Measurements from ENCODE around the gene PRKD2. TPM values are rescaled to one million over a fixed set of nuclear protein-coding genes. Genes with fewer than 3 reads are reported as not detected.

PRKD2 gene
- total RNA-seq, 4 donors from 2014 or later: 15.2 to 33.6 (median 19.7) TPM

DNA sequence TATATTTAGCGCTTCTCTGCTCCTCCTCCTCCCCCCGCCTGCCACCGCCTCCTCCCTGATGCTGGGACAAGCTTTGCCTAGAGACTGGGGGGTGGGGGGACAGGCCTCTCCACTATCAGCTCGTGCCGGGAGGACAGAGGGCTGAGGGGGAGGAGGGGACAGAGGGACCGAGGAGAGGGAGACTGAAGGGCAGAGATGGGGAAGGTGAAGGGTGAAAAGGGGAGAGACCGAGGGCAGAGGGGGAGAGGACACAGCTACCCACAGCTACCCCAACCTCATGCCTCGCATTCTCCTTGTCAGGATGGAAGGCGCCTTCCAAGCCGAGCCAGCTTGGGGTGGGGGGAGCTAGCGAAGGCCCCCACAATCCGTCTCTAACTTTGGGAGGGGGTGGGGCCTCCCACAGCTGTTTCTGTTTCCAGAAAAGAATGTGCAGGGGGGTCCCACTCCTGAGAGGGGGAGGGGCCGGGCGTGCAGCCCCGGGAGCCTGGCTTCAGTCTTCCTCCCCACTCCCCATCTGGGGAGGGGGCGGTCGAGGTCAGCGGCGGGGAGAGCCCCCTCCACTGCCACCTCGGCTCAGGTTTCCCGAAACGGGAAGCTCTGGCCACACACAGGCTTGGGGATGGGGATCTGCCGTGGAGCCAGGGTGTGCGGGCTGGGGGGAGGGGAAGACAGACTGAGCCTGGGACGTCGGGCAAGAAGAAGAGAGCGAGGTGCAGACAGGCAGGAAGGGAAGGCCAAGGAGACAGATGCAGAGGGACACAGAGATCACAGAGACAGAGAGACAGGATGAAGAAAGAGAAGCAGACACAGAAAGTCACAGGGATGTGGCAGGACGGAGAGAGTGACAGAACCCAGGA is 57.5 kb downstream of the PRKD2 start:
- no peaks in the 10 kb centered on the region for H3K27me3 ChIP-seq
- no peaks in the 10 kb centered on the region for H3K36me3 ChIP-seq
- no peaks in the 10 kb centered on the region for H3K9me3 ChIP-seq
- 2 to 4% methylated on average over 4 to 7 of the region's 28 CpGs for WGBS, 2 donors (ENCODE audit: low coverage in 1 of 2)
- no peak for TF ChIP-seq POLR2A (IDR thresholded peaks at IDR 0.05)
- no peak for TF ChIP-seq EP300 (IDR thresholded peaks at IDR 0.05)
- TF ChIP-seq, protein P1, sequence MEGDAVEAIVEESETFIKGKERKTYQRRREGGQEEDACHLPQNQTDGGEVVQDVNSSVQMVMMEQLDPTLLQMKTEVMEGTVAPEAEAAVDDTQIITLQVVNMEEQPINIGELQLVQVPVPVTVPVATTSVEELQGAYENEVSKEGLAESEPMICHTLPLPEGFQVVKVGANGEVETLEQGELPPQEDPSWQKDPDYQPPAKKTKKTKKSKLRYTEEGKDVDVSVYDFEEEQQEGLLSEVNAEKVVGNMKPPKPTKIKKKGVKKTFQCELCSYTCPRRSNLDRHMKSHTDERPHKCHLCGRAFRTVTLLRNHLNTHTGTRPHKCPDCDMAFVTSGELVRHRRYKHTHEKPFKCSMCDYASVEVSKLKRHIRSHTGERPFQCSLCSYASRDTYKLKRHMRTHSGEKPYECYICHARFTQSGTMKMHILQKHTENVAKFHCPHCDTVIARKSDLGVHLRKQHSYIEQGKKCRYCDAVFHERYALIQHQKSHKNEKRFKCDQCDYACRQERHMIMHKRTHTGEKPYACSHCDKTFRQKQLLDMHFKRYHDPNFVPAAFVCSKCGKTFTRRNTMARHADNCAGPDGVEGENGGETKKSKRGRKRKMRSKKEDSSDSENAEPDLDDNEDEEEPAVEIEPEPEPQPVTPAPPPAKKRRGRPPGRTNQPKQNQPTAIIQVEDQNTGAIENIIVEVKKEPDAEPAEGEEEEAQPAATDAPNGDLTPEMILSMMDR (IDR thresholded peaks at IDR 0.05): no peak
- no peak for TF ChIP-seq POLR2AphosphoS5 (IDR thresholded peaks at IDR 0.05)
- H3K4me1 ChIP-seq: peaks cover 0 to 72% (median 31%) of the 10 kb centered on the region in 3 donors
- peak overlapping the region; percentile 44 to 95 (median 92) for H3K27ac ChIP-seq
- no peak for ATAC-seq
- H3K4me3 ChIP-seq: peak overlapping the region; percentile 36 to 61

DNA sequence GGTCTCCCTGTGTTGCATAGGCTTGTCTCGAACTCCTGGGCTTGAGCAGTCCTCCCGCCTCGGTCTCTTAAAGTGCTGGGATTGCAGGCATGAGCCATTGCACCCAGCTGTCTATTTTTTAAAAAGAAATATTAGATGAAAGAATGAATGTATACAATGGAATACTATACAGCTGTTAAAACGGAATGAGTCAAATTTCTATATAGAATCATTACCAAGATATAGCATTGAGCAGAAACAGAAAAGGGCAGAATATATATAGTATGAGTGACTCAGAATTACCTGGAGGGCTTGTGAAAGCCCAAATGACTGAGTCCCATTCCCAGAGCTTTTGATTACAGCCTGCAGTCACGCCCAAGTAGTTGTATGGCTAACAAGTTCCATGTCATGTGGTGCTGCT is 60.4 kb downstream of the PRKD2 start:
- peak overlapping the region in 3 of 4 donors; percentile 63 to 89 (median 83) for H3K27ac ChIP-seq
- ATAC-seq: no peak
- peaks cover 0 to 85% (median 29%) of the 10 kb centered on the region in 3 donors for H3K4me1 ChIP-seq
- no peak overlapping the region for H3K4me3 ChIP-seq
- H3K36me3 ChIP-seq: peaks cover 0 to 12% of the 10 kb centered on the region in 2 donors
- no peaks in the 10 kb centered on the region for H3K9me3 ChIP-seq
- WGBS, 2 donors (ENCODE audit: low coverage in 1 of 2): 53 to 93% methylated on average over 2 to 5 of the region's 5 CpGs
- H3K27me3 ChIP-seq: no peaks in the 10 kb centered on the region
- no peak for TF ChIP-seq EP300 (IDR thresholded peaks at IDR 0.05)
- TF ChIP-seq, protein P1 (IDR thresholded peaks at IDR 0.05): no peak

DNA sequence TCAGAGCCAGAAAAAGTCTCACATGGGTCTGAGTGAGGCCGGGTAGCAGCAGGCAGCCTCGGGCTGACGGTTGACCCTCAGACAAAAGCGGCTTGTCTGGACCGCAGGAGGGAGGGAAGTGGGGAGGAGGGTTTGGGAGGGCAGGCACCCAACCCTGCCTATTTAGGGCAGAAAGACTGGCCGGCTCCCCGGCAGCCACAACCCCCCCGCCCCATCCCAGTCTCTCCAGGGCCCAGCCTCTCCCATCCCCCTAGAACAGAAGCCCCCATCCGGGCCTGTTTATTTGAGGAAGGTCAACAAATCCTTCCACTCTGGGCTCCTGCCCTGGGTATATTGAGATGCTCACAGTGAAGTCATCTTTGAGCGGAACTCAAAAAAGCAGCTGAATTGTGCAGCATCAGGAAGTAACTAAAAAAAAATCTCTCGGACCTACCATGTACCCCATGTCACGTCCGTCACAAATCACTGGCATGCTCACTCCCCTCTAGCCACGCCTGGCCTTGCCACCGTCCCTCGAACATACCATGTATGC is 62.2 kb downstream of the PRKD2 start:
- peak overlapping the region; percentile 83 to 91 (median 86) for H3K27ac ChIP-seq
- H3K4me3 ChIP-seq: no peak overlapping the region
- TF ChIP-seq POLR2AphosphoS5 (IDR thresholded peaks at IDR 0.05): peak; percentile 23
- TF ChIP-seq, protein P1 (IDR thresholded peaks at IDR 0.05): no peak
- H3K27me3 ChIP-seq: no peaks in the 10 kb centered on the region
- peaks cover 0 to 12% of the 10 kb centered on the region in 2 donors for H3K36me3 ChIP-seq
- 15 to 46% methylated on average over 4 to 9 of the region's 16 CpGs for WGBS, 2 donors (ENCODE audit: low coverage in 1 of 2)
- H3K4me1 ChIP-seq: peaks cover 0 to 73% (median 19%) of the 10 kb centered on the region in 3 donors
- ATAC-seq: peak; percentile 54
- no peaks in the 10 kb centered on the region for H3K9me3 ChIP-seq

DNA sequence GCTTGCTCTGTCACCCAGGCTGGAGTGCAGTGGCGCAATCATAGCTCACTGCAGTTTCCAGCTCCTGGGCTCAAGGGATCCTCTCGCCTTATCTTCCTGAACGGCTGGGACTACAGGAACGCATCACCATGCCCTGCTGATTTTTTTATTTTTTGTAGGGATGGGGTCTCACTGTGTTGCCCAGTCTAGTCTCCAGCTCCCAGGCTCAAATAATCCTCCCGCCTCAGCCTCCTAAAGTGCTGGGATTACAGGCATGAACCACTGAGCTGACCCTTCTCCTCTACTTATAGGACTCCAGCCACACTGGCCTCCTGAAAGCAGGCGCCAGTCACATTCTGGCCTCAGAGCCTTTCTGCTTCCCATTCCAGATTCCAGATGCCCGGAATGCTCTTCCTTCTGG is 66.5 kb downstream of the PRKD2 start:
- TF ChIP-seq POLR2A (IDR thresholded peaks at IDR 0.05) (no peak), POLR2AphosphoS5 (IDR thresholded peaks at IDR 0.05) (no peak), EP300 (IDR thresholded peaks at IDR 0.05) (no peak)
- TF ChIP-seq, protein P1 (IDR thresholded peaks at IDR 0.05): no peak
- Histone ChIP-seq H3K36me3 (peaks cover 0 to 21% of the 10 kb centered on the region in 2 donors), H3K4me3 (no peak overlapping the region), H3K9me3 (no peaks in the 10 kb centered on the region), H3K4me1 (peaks cover 0 to 56% (median 9%) of the 10 kb centered on the region in 3 donors), H3K27ac (peak overlapping the region in 1 of 4 donors; percentile 27), H3K27me3 (peaks cover 9% of the 10 kb centered on the region)
- WGBS, 2 donors (ENCODE audit: low coverage in 1 of 2): 92 to 93% methylated on average over 6 to 7 of the region's 7 CpGs
- no peak for ATAC-seq
